PC-9 (cell line): Measurements from ENCODE around the gene NOC4L.

Experiments used
- CTCF ChIP-seq: fragments of 200-600 bp; sonication (generic); conservative IDR thresholded peaks from 2 replicates; pipeline ENCODE4 v1.6.1; 2017; ENCODE audit warnings: mixed run types, antibody characterized with exemption, mild to moderate bottlenecking, moderate library complexity
- EZH2 ChIP-seq: fragments of 200-600 bp; sonication (generic); IDR thresholded peaks from 2 replicates; pipeline ENCODE4 v1.8.0; 2017; ENCODE audit warnings: antibody characterized with exemption, low read depth

GRCh38 chr12:132199101-132199500, 54.8 kb downstream of the NOC4L start:
- no peak for TF ChIP-seq CTCF
- no peak for TF ChIP-seq EZH2
